Activated CD8-positive, alpha-beta T cell treated with anti-CD3 and anti-CD28 coated beads, Interleukin-2, amount 10 ng/mL, durations not matched to agents 7 days and 5 days (primary cell): ENCODE data around the gene TTC33. TPM values are rescaled to one million over a fixed set of nuclear protein-coding genes. Genes with fewer than 3 reads are reported as not detected.
"Not testable (repeated sequence)": the region's sequence is repeated elsewhere in the genome, so short reads cannot be mapped to it uniquely, and the experiment has no call there.

Experiments used
- ATAC-seq: fragments of 150-1000 bp; cut with Tn5 transposase; one replicate; pipeline ENCODE4 v1.10.0; 2021; ENCODE audit warnings: moderate library complexity
- CTCF ChIA-PET: fragments of 350-600 bp; sonication (Branson Sonifier 250); formaldehyde crosslinking; loops from one replicate; lab custom pipeline; 2021; ENCODE audit warnings: antibody characterized with exemption; lab: Charles Lee
- POLR2A ChIA-PET: fragments of 350-600 bp; sonication (Branson Sonifier 250); formaldehyde crosslinking; loops from one replicate; lab custom pipeline; 2021; ENCODE audit warnings: antibody characterized with exemption; lab: Charles Lee
- DNase-seq: peaks from one replicate; pipeline ENCODE4 v3.0.0-alpha.2; 2020
- H3K27ac Mint-ChIP-seq: one replicate; pipeline ENCODE4 v1.8.0; 2021; ENCODE audit warnings: mild to moderate bottlenecking, mixed read lengths
- H3K27me3 Mint-ChIP-seq: one replicate; pipeline ENCODE4 v1.8.0; 2021; ENCODE audit warnings: low read depth, mixed read lengths
- H3K36me3 Mint-ChIP-seq: one replicate; pipeline ENCODE4 v1.8.0; 2021; ENCODE audit warnings: low read depth, mixed read lengths
- H3K4me1 Mint-ChIP-seq: one replicate; pipeline ENCODE4 v1.8.0; 2021; ENCODE audit warnings: low read depth, mixed read lengths
- H3K4me3 Mint-ChIP-seq: one replicate; pipeline ENCODE4 v1.8.0; 2021; ENCODE audit warnings: mild to moderate bottlenecking, mixed read lengths
- H3K9me3 Mint-ChIP-seq: one replicate; pipeline ENCODE4 v1.8.0; 2022; ENCODE audit warnings: mixed read lengths; ENCODE audit not compliant: insufficient read depth
- total RNA-seq, 2 experiments: library from RNA; stranded (reverse); gene quantifications; one replicate each; pipeline ENCODE4 v1.2.3, GENCODE V29; 2021

The TTC33 gene
- total RNA-seq, 2 experiments from 2014 or later = 13.4 to 14.0 TPM

GRCh38 chr5:40575921-40576320, 179.8 kb downstream of the TTC33 start:
- Mint-ChIP-seq H3K27ac (no peak overlapping the region), H3K4me3 (no peak overlapping the region), H3K36me3 (peaks cover 2% of the 10 kb centered on the region), H3K9me3 (no peaks in the 10 kb centered on the region), H3K4me1 (peaks cover 25% of the 10 kb centered on the region), H3K27me3 (no peaks in the 10 kb centered on the region)
- DNase-seq (no peak), ATAC-seq (no peak)
- ChIA-PET CTCF (interaction anchor here (0.8 to 1.0 kb wide), 3 partner anchors 24 to 104 kb away, joined by 3 read pairs; partner anchors contain the start of gene PTGER4), POLR2A (no interaction called here)

GRCh38 chr5:40575411-40575810, 180.3 kb downstream of the TTC33 start:
- H3K27ac Mint-ChIP-seq = no peak overlapping the region
- peaks cover under 1% of the 10 kb centered on the region for H3K36me3 Mint-ChIP-seq
- ChIA-PET CTCF (interaction anchor here (0.8 to 1.0 kb wide), 4 partner anchors 23 to 409 kb away, joined by 3 read pairs; partner anchors contain the start of gene PTGER4), POLR2A (no interaction called here)
- H3K9me3 Mint-ChIP-seq = no peaks in the 10 kb centered on the region
- H3K27me3 Mint-ChIP-seq = no peaks in the 10 kb centered on the region
- peaks cover 21% of the 10 kb centered on the region for H3K4me1 Mint-ChIP-seq
- ATAC-seq (no peak), DNase-seq (no peak)
- no peak overlapping the region for H3K4me3 Mint-ChIP-seq

GRCh38 chr5:40572937-40573336, 182.8 kb downstream of the TTC33 start:
- Mint-ChIP-seq H3K9me3 (no peaks in the 10 kb centered on the region), H3K27me3 (no peaks in the 10 kb centered on the region), H3K27ac (no peak overlapping the region), H3K4me1 (peaks cover 11% of the 10 kb centered on the region), H3K36me3 (no peaks in the 10 kb centered on the region), H3K4me3 (no peak overlapping the region)
- ChIA-PET POLR2A (no interaction called here), CTCF (no interaction called here)
- ATAC-seq (no peak), DNase-seq (no peak)

GRCh38 chr5:40572391-40572790, 183.4 kb downstream of the TTC33 start:
- no peak for DNase-seq
- no peak for ATAC-seq
- ChIA-PET CTCF (no interaction called here), POLR2A (no interaction called here)
- Mint-ChIP-seq H3K4me1 (peaks cover 11% of the 10 kb centered on the region), H3K4me3 (no peak overlapping the region), H3K27me3 (no peaks in the 10 kb centered on the region), H3K9me3 (no peaks in the 10 kb centered on the region), H3K36me3 (no peaks in the 10 kb centered on the region), H3K27ac (no peak overlapping the region)

- ATAC-seq (no peak), DNase-seq (no peak)
- CTCF ChIA-PET = no interaction called here
- POLR2A ChIA-PET = interaction anchor here (0.5 kb wide), 1 partner anchor 96 kb away, joined by 3 read pairs; no protein-coding TSS in a partner anchor
- Mint-ChIP-seq H3K36me3 (no peaks in the 10 kb centered on the region), H3K27me3 (no peaks in the 10 kb centered on the region), H3K4me1 (peaks cover 11% of the 10 kb centered on the region), H3K9me3 (no peaks in the 10 kb centered on the region), H3K4me3 (no peak overlapping the region), H3K27ac (no peak overlapping the region)
These were observed 184.0 kb downstream of the TTC33 start for GRCh38 chr5:40571729-40572128.

GRCh38 chr5:40570408-40571129, 185.2 kb downstream of the TTC33 start:
- Mint-ChIP-seq H3K4me3 (no peak overlapping the region), H3K27ac (no peak overlapping the region), H3K36me3 (no peaks in the 10 kb centered on the region), H3K27me3 (no peaks in the 10 kb centered on the region), H3K9me3 (no peaks in the 10 kb centered on the region), H3K4me1 (peaks cover 10% of the 10 kb centered on the region)
- DNase-seq (no peak), ATAC-seq (no peak)
- ChIA-PET CTCF (interaction anchor here (1.3 to 1.8 kb wide), 2 partner anchors 82 to 113 kb away, joined by 3 to 4 read pairs; no protein-coding TSS in a partner anchor), POLR2A (no interaction called here)

GRCh38 chr5:40569546-40570270, 186.1 kb downstream of the TTC33 start:
- Mint-ChIP-seq H3K27ac (no peak overlapping the region), H3K27me3 (no peaks in the 10 kb centered on the region), H3K4me3 (no peak overlapping the region), H3K36me3 (no peaks in the 10 kb centered on the region), H3K4me1 (peaks cover 10% of the 10 kb centered on the region), H3K9me3 (no peaks in the 10 kb centered on the region)
- no peak for DNase-seq
- ATAC-seq = no peak
- ChIA-PET CTCF (interaction anchor here (1.3 to 1.8 kb wide), 4 partner anchors 21 to 236 kb away, joined by 3 to 4 read pairs (median 3); no protein-coding TSS in a partner anchor), POLR2A (no interaction called here)

GRCh38 chr5:40568548-40568947, 187.2 kb downstream of the TTC33 start:
- H3K9me3 Mint-ChIP-seq = no peaks in the 10 kb centered on the region
- no peak overlapping the region for H3K4me3 Mint-ChIP-seq
- POLR2A ChIA-PET = no interaction called here
- CTCF ChIA-PET = interaction anchor here (1.3 to 1.4 kb wide), 2 partner anchors 22 to 235 kb away, joined by 3 read pairs; no protein-coding TSS in a partner anchor
- H3K36me3 Mint-ChIP-seq = no peaks in the 10 kb centered on the region
- no peak overlapping the region for H3K27ac Mint-ChIP-seq
- DNase-seq (no peak), ATAC-seq (no peak)
- H3K27me3 Mint-ChIP-seq = no peaks in the 10 kb centered on the region
- peaks cover 10% of the 10 kb centered on the region for H3K4me1 Mint-ChIP-seq

GRCh38 chr5:40563173-40563572, 192.6 kb downstream of the TTC33 start:
- H3K9me3 Mint-ChIP-seq, DNase-seq, H3K27ac Mint-ChIP-seq, CTCF ChIA-PET, H3K4me3 Mint-ChIP-seq, ATAC-seq, H3K27me3 Mint-ChIP-seq, POLR2A ChIA-PET, H3K36me3 Mint-ChIP-seq, H3K4me1 Mint-ChIP-seq: not testable (repeated sequence)

GRCh38 chr5:40560474-40561110, 195.2 kb downstream of the TTC33 start:
- Mint-ChIP-seq H3K27me3 (no peaks in the 10 kb centered on the region), H3K9me3 (no peaks in the 10 kb centered on the region), H3K36me3 (peaks cover 5% of the 10 kb centered on the region), H3K4me1 (no peaks in the 10 kb centered on the region), H3K4me3 (no peak overlapping the region), H3K27ac (no peak overlapping the region)
- DNase-seq (no peak), ATAC-seq (no peak)
- CTCF ChIA-PET = no interaction called here
- POLR2A ChIA-PET = no interaction called here

GRCh38 chr5:40559306-40559705, 196.5 kb downstream of the TTC33 start:
- Mint-ChIP-seq H3K27me3 (no peaks in the 10 kb centered on the region), H3K4me3 (no peak overlapping the region), H3K27ac (no peak overlapping the region), H3K9me3 (no peaks in the 10 kb centered on the region), H3K4me1 (no peaks in the 10 kb centered on the region), H3K36me3 (peaks cover 5% of the 10 kb centered on the region)
- DNase-seq = no peak
- CTCF ChIA-PET = no interaction called here
- ATAC-seq = no peak
- POLR2A ChIA-PET = no interaction called here

- ATAC-seq (no peak), DNase-seq (no peak)
- no peak overlapping the region for H3K4me3 Mint-ChIP-seq
- H3K27me3 Mint-ChIP-seq = no peaks in the 10 kb centered on the region
- ChIA-PET CTCF (no interaction called here), POLR2A (no interaction called here)
- no peaks in the 10 kb centered on the region for H3K9me3 Mint-ChIP-seq
- H3K36me3 Mint-ChIP-seq = peaks cover 5% of the 10 kb centered on the region
- no peak overlapping the region for H3K27ac Mint-ChIP-seq
- no peaks in the 10 kb centered on the region for H3K4me1 Mint-ChIP-seq
These were observed 198.3 kb downstream of the TTC33 start for GRCh38 chr5:40557501-40557900.
